Left ventricle myocardium inferior (tissue), 1 donor: ENCODE measurements around the gene NFKB2. TPM values are rescaled to one million over a fixed set of nuclear protein-coding genes. Genes with fewer than 3 reads are reported as not detected.

ENCODE experiments used
- DNase-seq: peaks from one replicate; pipeline ENCODE4 v3.0.0-alpha.2; 2020
- H3K27ac ChIP-seq: fragments of 200-600 bp; replicated peaks from 2 replicates; pipeline ENCODE4 v1.8.0; 2021
- H3K27me3 ChIP-seq: fragments of 200-600 bp; 2 replicates; pipeline ENCODE4 v1.8.0; 2021; ENCODE audit warnings: low read depth
- H3K36me3 ChIP-seq: fragments of 200-600 bp; 2 replicates; pipeline ENCODE4 v1.8.0; 2021
- H3K4me1 ChIP-seq: fragments of 200-600 bp; 2 replicates; pipeline ENCODE4 v1.8.0; 2021
- H3K4me3 ChIP-seq: fragments of 200-600 bp; 2 replicates; pipeline ENCODE4 v1.8.0; 2021; ENCODE audit warnings: mild to moderate bottlenecking, moderate library complexity
- H3K9me3 ChIP-seq: fragments of 200-600 bp; replicated peaks from 2 replicates; pipeline ENCODE4 v1.8.0; 2021
- intact Hi-C: fragments of 100-400 bp; cut with micrococcal nuclease; formaldehyde crosslinking; loops from one replicate; pipeline ENCODE4 v1.11.0; 2022
- total RNA-seq: library from RNA; stranded (reverse); fragmentation: NEBNext Ultra II Directional; extraction: Animal tissue kit (Norgen Biotek cat#: 25700); gene quantifications from one replicate; pipeline ENCODE4 v1.2.1, GENCODE V29; 2021
- TF ChIP-seq, protein P1 (sequence below): fragments of 200-600 bp; IDR thresholded peaks from 2 replicates; pipeline ENCODE4 v1.8.0; 2021; ENCODE audit warnings: antibody characterized with exemption, mild to moderate bottlenecking, borderline replicate concordance
- donor health status: DM: no; HTN: yes; CAD: no; lungs with severe emphysema.

Gene NFKB2
- total RNA-seq, 1 donor from 2014 or later, result 11.0 TPM

GRCh38 chr10:102407425-102408130 lies 12.1 kb downstream of the NFKB2 start:
- H3K36me3 ChIP-seq, result peaks cover 4% of the 10 kb centered on the region
- peaks cover 22% of the 10 kb centered on the region for H3K4me1 ChIP-seq
- TF ChIP-seq, protein P1, sequence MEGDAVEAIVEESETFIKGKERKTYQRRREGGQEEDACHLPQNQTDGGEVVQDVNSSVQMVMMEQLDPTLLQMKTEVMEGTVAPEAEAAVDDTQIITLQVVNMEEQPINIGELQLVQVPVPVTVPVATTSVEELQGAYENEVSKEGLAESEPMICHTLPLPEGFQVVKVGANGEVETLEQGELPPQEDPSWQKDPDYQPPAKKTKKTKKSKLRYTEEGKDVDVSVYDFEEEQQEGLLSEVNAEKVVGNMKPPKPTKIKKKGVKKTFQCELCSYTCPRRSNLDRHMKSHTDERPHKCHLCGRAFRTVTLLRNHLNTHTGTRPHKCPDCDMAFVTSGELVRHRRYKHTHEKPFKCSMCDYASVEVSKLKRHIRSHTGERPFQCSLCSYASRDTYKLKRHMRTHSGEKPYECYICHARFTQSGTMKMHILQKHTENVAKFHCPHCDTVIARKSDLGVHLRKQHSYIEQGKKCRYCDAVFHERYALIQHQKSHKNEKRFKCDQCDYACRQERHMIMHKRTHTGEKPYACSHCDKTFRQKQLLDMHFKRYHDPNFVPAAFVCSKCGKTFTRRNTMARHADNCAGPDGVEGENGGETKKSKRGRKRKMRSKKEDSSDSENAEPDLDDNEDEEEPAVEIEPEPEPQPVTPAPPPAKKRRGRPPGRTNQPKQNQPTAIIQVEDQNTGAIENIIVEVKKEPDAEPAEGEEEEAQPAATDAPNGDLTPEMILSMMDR, result no peak
- peaks cover 57% of the 10 kb centered on the region for H3K27me3 ChIP-seq
- no peak for DNase-seq
- no peaks in the 10 kb centered on the region for H3K9me3 ChIP-seq
- H3K4me3 ChIP-seq, result no peak overlapping the region
- no peak overlapping the region for H3K27ac ChIP-seq
- intact Hi-C loops, result no loop called here

- TF ChIP-seq, protein P1, result no peak
- no peak overlapping the region for H3K27ac ChIP-seq
- H3K36me3 ChIP-seq, result no peaks in the 10 kb centered on the region
- no peaks in the 10 kb centered on the region for H3K9me3 ChIP-seq
- peaks cover 22% of the 10 kb centered on the region for H3K4me1 ChIP-seq
- DNase-seq, result no peak
- peak overlapping the region; percentile 61 for H3K4me3 ChIP-seq
- H3K27me3 ChIP-seq, result peaks cover 63% of the 10 kb centered on the region
- intact Hi-C loops, result no loop called here
These were observed 12.7 kb downstream of the NFKB2 start for GRCh38 chr10:102408131-102408727.

DNA sequence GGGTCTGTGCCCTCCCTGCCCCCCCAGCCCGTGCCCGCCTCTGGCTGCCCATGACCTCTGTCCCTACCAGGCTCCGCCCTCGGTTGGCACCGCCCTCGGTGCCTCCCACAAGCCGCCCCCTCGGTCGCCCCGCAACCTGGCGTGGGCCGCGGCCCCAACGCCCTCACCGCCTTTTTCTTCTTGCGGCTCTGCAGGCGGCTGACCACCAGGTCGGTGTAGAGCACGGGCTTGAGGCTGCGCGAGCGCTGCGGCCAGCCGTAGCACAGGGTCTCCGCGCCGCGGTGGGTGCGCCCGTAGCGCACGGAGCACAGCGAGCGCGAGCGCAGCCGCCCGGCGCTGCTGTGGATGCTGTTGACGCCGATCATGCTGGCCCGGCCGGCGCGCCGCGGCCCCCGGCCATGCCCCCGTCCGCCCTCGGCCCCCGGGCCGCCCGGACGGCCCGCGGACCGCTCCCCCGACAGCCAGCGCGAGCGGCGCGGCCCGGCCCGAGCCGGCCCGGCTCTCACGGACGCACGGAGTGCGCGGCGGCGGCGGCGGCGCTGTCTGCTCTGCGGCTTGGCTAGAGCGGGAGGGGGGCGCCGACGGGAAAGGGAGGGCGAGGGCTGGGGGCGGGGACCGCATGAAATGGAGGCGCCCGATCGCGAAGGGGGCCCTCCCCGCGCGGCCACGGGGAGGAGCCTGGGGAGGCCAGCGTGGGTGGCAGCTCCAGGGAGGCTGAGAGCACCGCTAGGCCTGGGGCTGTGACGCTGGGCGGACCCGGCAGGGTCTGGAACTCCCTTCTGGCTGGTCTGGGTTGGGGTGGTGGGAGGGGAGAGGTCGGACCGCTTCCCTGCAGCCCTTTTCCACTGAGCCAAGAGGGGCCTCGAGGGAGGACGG lies 13.5 kb downstream of the NFKB2 start:
- H3K27me3 ChIP-seq, result peaks cover 71% of the 10 kb centered on the region
- peaks cover 22% of the 10 kb centered on the region for H3K4me1 ChIP-seq
- intact Hi-C loops, result no loop called here
- DNase-seq, result no peak
- H3K36me3 ChIP-seq, result no peaks in the 10 kb centered on the region
- H3K27ac ChIP-seq, result no peak overlapping the region
- peak overlapping the region; percentile 61 for H3K4me3 ChIP-seq
- no peaks in the 10 kb centered on the region for H3K9me3 ChIP-seq
- TF ChIP-seq, protein P1, result no peak

- intact Hi-C loops, result no loop called here
- Histone ChIP-seq H3K4me1 (peaks cover 22% of the 10 kb centered on the region), H3K27me3 (peaks cover 79% of the 10 kb centered on the region), H3K27ac (no peak overlapping the region), H3K36me3 (no peaks in the 10 kb centered on the region), H3K9me3 (no peaks in the 10 kb centered on the region), H3K4me3 (peak overlapping the region; percentile 61)
- DNase-seq, result no peak
- TF ChIP-seq, protein P1, result no peak
These were observed 14.3 kb downstream of the NFKB2 start for GRCh38 chr10:102409604-102410428.
